ENCODE results near the gene LPP. TPM values are rescaled to one million over a fixed set of nuclear protein-coding genes. Genes with fewer than 3 reads are reported as not detected.

The LPP gene
- total RNA-seq, 2 experiments from 2014 or later, result 51.3 to 58.9 TPM

GRCh38 chr3:188212308-188212969 lies 58.5 kb downstream of the LPP start:
- no peak for ATAC-seq
- peaks cover 22% of the 10 kb centered on the region for H3K36me3 Mint-ChIP-seq (ENCODE audit: low read depth)
- H3K9me3 Mint-ChIP-seq (ENCODE audit: insufficient read depth), result no peaks in the 10 kb centered on the region
- POLR2A ChIA-PET, result no interaction called here
- no peak for DNase-seq
- no peaks in the 10 kb centered on the region for H3K27me3 Mint-ChIP-seq (ENCODE audit: low read depth)
- CTCF ChIA-PET, result interaction anchor here (0.9 kb wide), 1 partner anchor 8 kb away, joined by 3 read pairs; no protein-coding TSS in a partner anchor
- H3K4me1 Mint-ChIP-seq (ENCODE audit: low read depth), result peaks cover 25% of the 10 kb centered on the region
- H3K4me3 Mint-ChIP-seq, result no peak overlapping the region
- H3K27ac Mint-ChIP-seq, result no peak overlapping the region

DNA sequence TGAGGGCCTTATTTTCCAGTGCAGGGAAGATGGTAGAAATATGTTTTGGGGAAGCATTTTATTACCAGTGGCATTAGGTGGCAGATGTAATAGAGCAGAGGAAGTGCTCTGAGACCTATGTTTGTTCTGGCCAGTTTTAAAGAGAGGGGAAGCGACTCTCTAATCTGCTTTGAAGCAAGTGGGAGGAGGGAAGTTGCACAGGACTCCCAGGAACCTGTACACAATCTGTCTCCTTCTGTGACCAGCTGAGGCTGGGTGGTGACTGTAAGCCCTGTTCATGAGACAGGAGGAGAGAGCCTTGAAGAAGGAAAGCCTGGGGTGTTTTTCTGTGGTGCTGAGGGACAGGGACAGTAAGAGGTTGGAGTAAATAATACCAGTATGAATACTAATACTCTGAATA lies 60.5 kb downstream of the LPP start:
- Mint-ChIP-seq H3K4me1 (ENCODE audit: low read depth) (peaks cover 29% of the 10 kb centered on the region), H3K36me3 (ENCODE audit: low read depth) (peaks cover 14% of the 10 kb centered on the region), H3K27me3 (ENCODE audit: low read depth) (no peaks in the 10 kb centered on the region), H3K9me3 (ENCODE audit: insufficient read depth) (no peaks in the 10 kb centered on the region), H3K4me3 (no peak overlapping the region), H3K27ac (no peak overlapping the region)
- ChIA-PET POLR2A (no interaction called here), CTCF (interaction anchor here (1.0 kb wide), 1 partner anchor 241 kb away, joined by 5 read pairs; no protein-coding TSS in a partner anchor)
- no peak for ATAC-seq
- DNase-seq, result no peak

- H3K27ac Mint-ChIP-seq, result no peak overlapping the region
- no peak overlapping the region for H3K4me3 Mint-ChIP-seq
- POLR2A ChIA-PET, result no interaction called here
- ATAC-seq, result no peak
- peaks cover 29% of the 10 kb centered on the region for H3K4me1 Mint-ChIP-seq (ENCODE audit: low read depth)
- H3K27me3 Mint-ChIP-seq (ENCODE audit: low read depth), result no peaks in the 10 kb centered on the region
- no peaks in the 10 kb centered on the region for H3K9me3 Mint-ChIP-seq (ENCODE audit: insufficient read depth)
- CTCF ChIA-PET, result no interaction called here
- peaks cover 14% of the 10 kb centered on the region for H3K36me3 Mint-ChIP-seq (ENCODE audit: low read depth)
- no peak for DNase-seq
These were observed 61.2 kb downstream of the LPP start for GRCh38 chr3:188215129-188215528.

DNA sequence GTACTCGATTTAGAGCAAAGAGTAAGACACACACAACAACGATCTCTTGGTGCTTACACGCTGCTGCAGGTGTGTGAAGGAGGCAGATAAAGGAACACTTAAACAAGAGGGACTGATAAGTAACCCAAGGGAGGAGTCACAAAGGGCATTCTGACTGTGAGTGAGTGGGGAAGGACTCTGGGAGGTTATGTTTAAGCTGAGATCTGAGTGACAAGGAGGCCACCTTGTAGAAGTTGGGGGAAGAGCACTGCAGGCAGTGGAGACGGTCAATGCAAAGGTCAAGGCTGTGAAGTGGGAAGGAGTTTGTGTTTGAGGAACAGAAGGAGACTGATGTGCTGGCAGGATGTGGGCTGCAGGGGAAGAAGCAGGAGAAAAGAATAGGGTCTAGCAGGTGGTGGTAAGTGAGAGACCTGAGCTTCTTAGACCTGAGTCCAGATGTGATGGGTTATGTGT lies 63.1 kb downstream of the LPP start:
- no peak overlapping the region for H3K4me3 Mint-ChIP-seq
- peaks cover 9% of the 10 kb centered on the region for H3K36me3 Mint-ChIP-seq (ENCODE audit: low read depth)
- CTCF ChIA-PET, result interaction anchor here (1.3 to 2.4 kb wide), 2 partner anchors 470 to 477 kb away, joined by 4 to 10 read pairs; no protein-coding TSS in a partner anchor
- POLR2A ChIA-PET, result interaction anchor here (0.9 to 1.3 kb wide), 2 partner anchors 471 to 474 kb away, joined by 3 read pairs; partner anchors contain the start of gene BCL6
- H3K4me1 Mint-ChIP-seq (ENCODE audit: low read depth), result peaks cover 29% of the 10 kb centered on the region
- H3K27ac Mint-ChIP-seq, result peak overlapping the region; percentile 62
- ATAC-seq (peak; percentile 65), DNase-seq (peak; percentile 23)
- H3K9me3 Mint-ChIP-seq (ENCODE audit: insufficient read depth), result no peaks in the 10 kb centered on the region
- H3K27me3 Mint-ChIP-seq (ENCODE audit: low read depth), result no peaks in the 10 kb centered on the region

GRCh38 chr3:188217726-188218125 lies 63.8 kb downstream of the LPP start:
- Mint-ChIP-seq H3K36me3 (ENCODE audit: low read depth) (peaks cover 9% of the 10 kb centered on the region), H3K27me3 (ENCODE audit: low read depth) (no peaks in the 10 kb centered on the region), H3K9me3 (ENCODE audit: insufficient read depth) (no peaks in the 10 kb centered on the region), H3K27ac (no peak overlapping the region), H3K4me1 (ENCODE audit: low read depth) (peaks cover 29% of the 10 kb centered on the region), H3K4me3 (no peak overlapping the region)
- POLR2A ChIA-PET, result interaction anchor here (0.9 to 1.1 kb wide), 2 partner anchors 472 to 477 kb away, joined by 3 to 4 read pairs; partner anchors contain the start of gene BCL6
- CTCF ChIA-PET, result interaction anchor here (1.3 to 2.4 kb wide), 2 partner anchors 470 to 477 kb away, joined by 4 to 10 read pairs; no protein-coding TSS in a partner anchor
- no peak for ATAC-seq
- no peak for DNase-seq

DNA sequence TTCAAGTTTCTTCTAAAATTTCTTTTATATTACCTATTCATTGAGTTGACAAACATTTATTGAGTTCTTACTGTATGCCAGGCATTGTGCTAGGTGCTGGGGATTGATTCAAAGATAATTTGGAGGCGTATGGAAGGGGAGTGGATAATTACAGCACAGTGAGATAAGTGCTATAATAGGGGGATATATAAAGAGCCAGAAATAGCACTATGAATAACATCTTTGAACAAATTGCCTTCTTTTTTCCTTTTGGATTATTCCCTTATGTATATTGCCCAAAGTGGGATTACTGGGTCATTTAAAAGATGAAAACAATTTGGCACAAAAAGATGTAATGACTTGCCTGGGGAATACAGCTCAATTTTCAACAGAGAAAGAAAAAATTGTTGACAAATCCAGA lies 64.6 kb downstream of the LPP start:
- ATAC-seq (no peak), DNase-seq (no peak)
- H3K9me3 Mint-ChIP-seq (ENCODE audit: insufficient read depth), result no peaks in the 10 kb centered on the region
- H3K4me3 Mint-ChIP-seq, result no peak overlapping the region
- no peaks in the 10 kb centered on the region for H3K27me3 Mint-ChIP-seq (ENCODE audit: low read depth)
- H3K36me3 Mint-ChIP-seq (ENCODE audit: low read depth), result peaks cover 8% of the 10 kb centered on the region
- no peak overlapping the region for H3K27ac Mint-ChIP-seq
- H3K4me1 Mint-ChIP-seq (ENCODE audit: low read depth), result peaks cover 28% of the 10 kb centered on the region
- CTCF ChIA-PET, result interaction anchor here (1.3 kb wide), 1 partner anchor 471 kb away, joined by 4 read pairs; no protein-coding TSS in a partner anchor
- POLR2A ChIA-PET, result interaction anchor here (1.1 kb wide), 1 partner anchor 478 kb away, joined by 4 read pairs; no protein-coding TSS in a partner anchor

GRCh38 chr3:188219147-188219546 lies 65.2 kb downstream of the LPP start:
- ChIA-PET POLR2A (no interaction called here), CTCF (interaction anchor here (1.0 kb wide), 1 partner anchor 11 kb away, joined by 3 read pairs; no protein-coding TSS in a partner anchor)
- H3K27ac Mint-ChIP-seq, result no peak overlapping the region
- H3K9me3 Mint-ChIP-seq (ENCODE audit: insufficient read depth), result no peaks in the 10 kb centered on the region
- ATAC-seq (no peak), DNase-seq (no peak)
- H3K4me3 Mint-ChIP-seq, result no peak overlapping the region
- H3K36me3 Mint-ChIP-seq (ENCODE audit: low read depth), result peaks cover 11% of the 10 kb centered on the region
- peaks cover 27% of the 10 kb centered on the region for H3K4me1 Mint-ChIP-seq (ENCODE audit: low read depth)
- H3K27me3 Mint-ChIP-seq (ENCODE audit: low read depth), result no peaks in the 10 kb centered on the region

GRCh38 chr3:188220097-188220788 lies 66.3 kb downstream of the LPP start:
- POLR2A ChIA-PET, result no interaction called here
- Mint-ChIP-seq H3K27ac (no peak overlapping the region), H3K4me3 (no peak overlapping the region), H3K36me3 (ENCODE audit: low read depth) (peaks cover 11% of the 10 kb centered on the region), H3K27me3 (ENCODE audit: low read depth) (no peaks in the 10 kb centered on the region), H3K4me1 (ENCODE audit: low read depth) (peaks cover 22% of the 10 kb centered on the region), H3K9me3 (ENCODE audit: insufficient read depth) (no peaks in the 10 kb centered on the region)
- ATAC-seq, result no peak
- CTCF ChIA-PET, result interaction anchor here (0.8 to 1.9 kb wide), 3 partner anchors 12 to 480 kb away, joined by 3 to 4 read pairs (median 3); no protein-coding TSS in a partner anchor
- DNase-seq, result no peak

GRCh38 chr3:188220988-188221818 lies 67.2 kb downstream of the LPP start:
- Mint-ChIP-seq H3K4me3 (no peak overlapping the region), H3K27me3 (ENCODE audit: low read depth) (no peaks in the 10 kb centered on the region), H3K36me3 (ENCODE audit: low read depth) (peaks cover 12% of the 10 kb centered on the region), H3K4me1 (ENCODE audit: low read depth) (peaks cover 16% of the 10 kb centered on the region), H3K27ac (no peak overlapping the region), H3K9me3 (ENCODE audit: insufficient read depth) (no peaks in the 10 kb centered on the region)
- ChIA-PET POLR2A (no interaction called here), CTCF (interaction anchor here (0.9 to 1.9 kb wide), 2 partner anchors 480 to 481 kb away, joined by 3 to 4 read pairs; no protein-coding TSS in a partner anchor)
- DNase-seq (no peak), ATAC-seq (no peak)

- Mint-ChIP-seq H3K36me3 (ENCODE audit: low read depth) (peaks cover 24% of the 10 kb centered on the region), H3K27me3 (ENCODE audit: low read depth) (no peaks in the 10 kb centered on the region), H3K9me3 (ENCODE audit: insufficient read depth) (no peaks in the 10 kb centered on the region), H3K27ac (no peak overlapping the region), H3K4me1 (ENCODE audit: low read depth) (no peaks in the 10 kb centered on the region), H3K4me3 (no peak overlapping the region)
- no peak for ATAC-seq
- CTCF ChIA-PET, result interaction anchor here (2.0 kb wide), 1 partner anchor 484 kb away, joined by 9 read pairs; no protein-coding TSS in a partner anchor
- POLR2A ChIA-PET, result no interaction called here
- DNase-seq, result no peak
These were observed 70.0 kb downstream of the LPP start for GRCh38 chr3:188223936-188224335.

DNA sequence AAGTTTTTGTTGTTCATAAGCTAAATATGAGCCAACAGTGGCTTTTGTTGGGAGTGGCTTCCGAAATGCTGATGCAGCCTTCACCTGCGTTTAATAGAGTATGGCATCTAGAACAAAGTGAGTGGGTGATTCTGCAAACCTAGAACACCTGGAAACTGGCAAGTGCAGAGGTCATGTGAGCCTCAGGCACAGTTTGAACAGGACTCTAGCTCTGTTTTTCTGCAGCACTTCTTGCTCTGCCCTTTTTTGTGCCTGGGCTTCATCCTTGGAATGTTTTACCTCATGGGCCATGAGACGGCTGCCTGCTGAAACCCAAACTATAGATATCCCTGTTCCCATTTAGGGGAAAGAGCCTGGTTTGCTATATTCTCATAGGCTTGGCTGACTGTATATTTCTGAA lies 73.5 kb downstream of the LPP start:
- ATAC-seq (no peak), DNase-seq (no peak)
- no peaks in the 10 kb centered on the region for H3K27me3 Mint-ChIP-seq (ENCODE audit: low read depth)
- POLR2A ChIA-PET, result no interaction called here
- CTCF ChIA-PET, result no interaction called here
- no peaks in the 10 kb centered on the region for H3K4me1 Mint-ChIP-seq (ENCODE audit: low read depth)
- no peaks in the 10 kb centered on the region for H3K9me3 Mint-ChIP-seq (ENCODE audit: insufficient read depth)
- no peak overlapping the region for H3K27ac Mint-ChIP-seq
- H3K4me3 Mint-ChIP-seq, result no peak overlapping the region
- H3K36me3 Mint-ChIP-seq (ENCODE audit: low read depth), result peaks cover 21% of the 10 kb centered on the region
